Uterus (tissue), 4 donors: ENCODE measurements around the gene PIGM. TPM values are rescaled to one million over a fixed set of nuclear protein-coding genes. Genes with fewer than 3 reads are reported as not detected.
A peak's percentile ranks its signal among the peaks of the same experiment; 100 is the strongest.

Experiments
- DNase-seq, 2 donors: peaks; one replicate each; pipeline ENCODE4 v3.0.0-alpha.2; 2019 to 2020
- H3K27ac ChIP-seq, 2 donors: fragments of 200-600 bp; sonication (generic); 1 replicate in 1 of 2; 2 replicates in 1 of 2; pipeline ENCODE4 v1.5.1; 2016 to 2018
- H3K27me3 ChIP-seq, 2 donors: fragments of 200-600 bp; sonication (generic); one replicate each; pipeline ENCODE4 v1.5.1; 2018 to 2019; ENCODE audit warnings: control low read depth in 1 of 2
- H3K36me3 ChIP-seq, 2 donors: fragments of 200-600 bp; sonication (generic); one replicate each; pipeline ENCODE4 v1.5.1; 2019; ENCODE audit warnings: control low read depth in 1 of 2
- H3K4me1 ChIP-seq, 2 donors: fragments of 200-600 bp; sonication (generic); one replicate each; pipeline ENCODE4 v1.5.1; 2018 to 2019; ENCODE audit warnings: control low read depth in 1 of 2
- H3K4me3 ChIP-seq, 2 donors: fragments of 200-600 bp; sonication (generic); 1 replicate in 1 of 2; 2 replicates in 1 of 2; pipeline ENCODE4 v1.5.1; 2018 to 2019; ENCODE audit warnings: mild to moderate bottlenecking in 1 of 2
- H3K9me3 ChIP-seq, 2 donors: fragments of 200-600 bp; sonication (generic); one replicate each; pipeline ENCODE4 v1.5.1; 2019; ENCODE audit warnings: control low read depth in 1 of 2
- POLR2A ChIP-seq, 2 donors: fragments of 450-650 bp; IDR thresholded peaks; one replicate each; pipeline ENCODE4 v1.6.1; 2016; ENCODE audit warnings: antibody characterized with exemption in 2 of 2, mild to moderate bottlenecking in 1 of 2, moderate library complexity in 1 of 2
- intact Hi-C: fragments of 100-400 bp; cut with DNase I; formaldehyde crosslinking; loops from one replicate; pipeline ENCODE4 v1.15.1; 2023; ENCODE audit warnings: low total_unique reads
- total RNA-seq, 4 donors: library from RNA; depleted of rRNA in 3 of 4; stranded (reverse); fragments of >200 nt in 3 of 4; gene quantifications; one replicate each; pipeline versions ENCODE4 v1.1.0 to v1.2.4, GENCODE V29; 2014 to 2023
- TF ChIP-seq, protein P1 (sequence below), 4 experiments: fragments of 200-600 bp in 2 of 4; fragments of 450-650 bp in 2 of 4; sonication (generic) in 2 of 4; IDR thresholded peaks; one replicate each; pipeline ENCODE4 v1.5.1; 2016 to 2019; ENCODE audit warnings: antibody characterized with exemption in 4 of 4, mild to moderate bottlenecking in 2 of 4, moderate library complexity in 1 of 4
- donor health status: DM: yes; HTN: yes; CAD: no.

Gene PIGM
- total RNA-seq, 4 donors from 2014 or later, result 1.8 to 9.4 (median 7.5) TPM

DNA sequence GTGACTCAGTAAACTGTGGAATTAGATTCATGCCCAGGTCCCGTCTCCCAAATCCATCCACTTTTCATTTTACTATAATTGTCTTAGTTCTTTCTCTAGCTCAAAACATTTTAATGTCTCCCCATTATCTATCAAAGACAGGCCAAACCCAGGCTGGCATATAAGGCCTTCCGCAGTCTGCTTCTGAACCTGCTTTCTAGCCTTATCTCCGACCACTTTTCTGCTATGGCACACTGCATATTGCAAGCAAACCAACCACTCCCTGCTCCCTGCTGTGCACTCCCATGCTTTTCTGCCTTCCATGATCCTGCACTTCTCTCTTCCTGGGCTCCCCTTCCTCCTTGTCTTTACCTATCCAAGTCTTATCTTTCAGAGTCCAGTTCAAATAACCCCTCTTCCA is 17.3 kb upstream of the PIGM start:
- no peak for DNase-seq
- H3K9me3 ChIP-seq, result no peaks in the 10 kb centered on the region
- H3K36me3 ChIP-seq, result no peaks in the 10 kb centered on the region
- TF ChIP-seq, protein P1, sequence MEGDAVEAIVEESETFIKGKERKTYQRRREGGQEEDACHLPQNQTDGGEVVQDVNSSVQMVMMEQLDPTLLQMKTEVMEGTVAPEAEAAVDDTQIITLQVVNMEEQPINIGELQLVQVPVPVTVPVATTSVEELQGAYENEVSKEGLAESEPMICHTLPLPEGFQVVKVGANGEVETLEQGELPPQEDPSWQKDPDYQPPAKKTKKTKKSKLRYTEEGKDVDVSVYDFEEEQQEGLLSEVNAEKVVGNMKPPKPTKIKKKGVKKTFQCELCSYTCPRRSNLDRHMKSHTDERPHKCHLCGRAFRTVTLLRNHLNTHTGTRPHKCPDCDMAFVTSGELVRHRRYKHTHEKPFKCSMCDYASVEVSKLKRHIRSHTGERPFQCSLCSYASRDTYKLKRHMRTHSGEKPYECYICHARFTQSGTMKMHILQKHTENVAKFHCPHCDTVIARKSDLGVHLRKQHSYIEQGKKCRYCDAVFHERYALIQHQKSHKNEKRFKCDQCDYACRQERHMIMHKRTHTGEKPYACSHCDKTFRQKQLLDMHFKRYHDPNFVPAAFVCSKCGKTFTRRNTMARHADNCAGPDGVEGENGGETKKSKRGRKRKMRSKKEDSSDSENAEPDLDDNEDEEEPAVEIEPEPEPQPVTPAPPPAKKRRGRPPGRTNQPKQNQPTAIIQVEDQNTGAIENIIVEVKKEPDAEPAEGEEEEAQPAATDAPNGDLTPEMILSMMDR (IDR thresholded peaks at IDR 0.05), result no peak
- TF ChIP-seq POLR2A (IDR thresholded peaks at IDR 0.05), result no peak
- H3K27ac ChIP-seq, result no peak overlapping the region
- intact Hi-C loops, result no loop called here
- no peaks in the 10 kb centered on the region for H3K27me3 ChIP-seq
- H3K4me3 ChIP-seq, result no peak overlapping the region
- no peaks in the 10 kb centered on the region for H3K4me1 ChIP-seq

DNA sequence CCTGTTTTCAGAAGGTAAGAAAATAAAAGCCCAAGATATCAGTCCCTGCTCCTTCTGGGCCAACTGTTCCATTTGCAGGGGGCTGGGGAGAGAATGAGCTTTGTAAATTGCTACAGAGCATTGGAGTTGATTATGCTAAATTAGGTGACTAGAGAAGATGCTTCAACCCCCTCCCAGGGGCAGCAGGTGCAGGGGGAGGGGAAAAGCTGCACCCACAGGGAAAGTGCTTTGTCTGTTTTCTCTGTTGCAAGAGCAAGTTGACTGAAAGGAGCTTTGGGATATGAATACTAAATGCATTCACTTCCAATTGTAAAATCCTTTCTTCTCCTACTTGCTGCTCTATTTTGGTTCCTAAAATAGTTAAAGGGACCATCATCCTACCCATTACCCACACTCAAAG is 16.5 kb upstream of the PIGM start:
- no peaks in the 10 kb centered on the region for H3K27me3 ChIP-seq
- H3K27ac ChIP-seq, result no peak overlapping the region
- intact Hi-C loops, result no loop called here
- DNase-seq, result no peak
- TF ChIP-seq, protein P1 (IDR thresholded peaks at IDR 0.05), result no peak
- TF ChIP-seq POLR2A (IDR thresholded peaks at IDR 0.05), result no peak
- H3K9me3 ChIP-seq, result no peaks in the 10 kb centered on the region
- no peak overlapping the region for H3K4me3 ChIP-seq
- no peaks in the 10 kb centered on the region for H3K36me3 ChIP-seq
- H3K4me1 ChIP-seq, result no peaks in the 10 kb centered on the region

- intact Hi-C loops, result no loop called here
- H3K36me3 ChIP-seq, result no peaks in the 10 kb centered on the region
- H3K4me3 ChIP-seq, result no peak overlapping the region
- no peaks in the 10 kb centered on the region for H3K27me3 ChIP-seq
- no peak for TF ChIP-seq POLR2A (IDR thresholded peaks at IDR 0.05)
- TF ChIP-seq, protein P1 (IDR thresholded peaks at IDR 0.05), result no peak
- no peak overlapping the region for H3K27ac ChIP-seq
- no peak for DNase-seq
- H3K4me1 ChIP-seq, result no peaks in the 10 kb centered on the region
- H3K9me3 ChIP-seq, result no peaks in the 10 kb centered on the region
These were observed 15.6 kb upstream of the PIGM start for GRCh38 chr1:160047111-160047991.

DNA sequence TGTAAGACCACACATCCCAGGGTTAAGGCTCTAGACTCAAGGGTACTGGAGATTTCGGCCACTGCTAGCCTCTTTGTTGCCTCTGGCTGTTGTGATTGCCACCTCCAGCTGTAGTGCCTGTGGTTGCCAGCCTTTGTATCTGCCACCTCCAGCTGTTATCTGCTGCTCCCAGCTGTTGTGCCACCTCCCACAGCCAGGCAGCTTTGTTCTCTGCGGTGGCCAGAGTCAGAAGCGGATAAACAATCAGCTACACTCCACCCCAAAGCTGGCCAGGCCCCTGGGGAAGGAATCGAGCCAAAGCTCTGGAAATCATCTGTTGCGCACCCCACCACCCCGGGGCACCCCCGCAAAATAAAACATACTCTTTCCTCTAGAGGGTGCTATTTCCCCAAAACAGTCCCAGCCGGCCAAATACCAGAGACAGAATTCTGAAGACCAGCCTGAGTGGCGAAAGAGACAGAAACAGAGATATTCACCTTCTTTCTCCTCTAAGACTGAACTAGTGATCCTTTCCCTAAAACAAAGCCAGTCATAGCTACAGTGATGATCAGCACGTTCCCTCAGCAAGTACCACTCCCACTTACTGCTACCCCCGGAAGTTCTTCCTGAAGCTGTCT is 14.8 kb upstream of the PIGM start:
- H3K4me3 ChIP-seq, result no peak overlapping the region
- no peaks in the 10 kb centered on the region for H3K36me3 ChIP-seq
- intact Hi-C loops, result no loop called here
- peak; percentile 51 to 56 for DNase-seq
- H3K27ac ChIP-seq, result no peak overlapping the region
- H3K27me3 ChIP-seq, result no peaks in the 10 kb centered on the region
- TF ChIP-seq, protein P1 (IDR thresholded peaks at IDR 0.05), result peak; percentile 33 to 57 (median 49)
- no peak for TF ChIP-seq POLR2A (IDR thresholded peaks at IDR 0.05)
- H3K4me1 ChIP-seq, result no peaks in the 10 kb centered on the region
- no peaks in the 10 kb centered on the region for H3K9me3 ChIP-seq

DNA sequence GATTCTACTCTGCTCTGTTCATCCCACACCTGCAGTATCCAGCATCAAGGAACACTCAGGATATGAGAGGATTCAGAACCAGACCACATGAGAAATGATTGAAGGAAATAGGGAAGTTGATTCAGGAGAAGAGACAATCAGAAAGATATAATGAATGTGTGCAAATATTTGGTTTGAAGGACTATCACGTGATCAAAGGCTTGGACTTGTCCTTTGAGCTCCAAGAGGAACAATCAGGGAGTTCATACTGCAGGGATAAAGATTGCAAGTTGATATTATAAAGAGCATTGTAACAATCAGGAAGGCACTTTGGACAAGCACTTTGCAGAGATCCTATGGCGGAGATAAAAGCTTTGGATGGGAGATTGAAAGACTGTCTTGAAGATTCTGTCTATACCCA is 13.9 kb upstream of the PIGM start:
- no peak for TF ChIP-seq POLR2A (IDR thresholded peaks at IDR 0.05)
- TF ChIP-seq, protein P1 (IDR thresholded peaks at IDR 0.05), result no peak
- no peak overlapping the region for H3K27ac ChIP-seq
- no peak for DNase-seq
- no peaks in the 10 kb centered on the region for H3K36me3 ChIP-seq
- no peaks in the 10 kb centered on the region for H3K27me3 ChIP-seq
- no peak overlapping the region for H3K4me3 ChIP-seq
- intact Hi-C loops, result no loop called here
- H3K4me1 ChIP-seq, result no peaks in the 10 kb centered on the region
- H3K9me3 ChIP-seq, result no peaks in the 10 kb centered on the region
